K562 (cell line): Measurements from ENCODE around the gene LRRK2. TPM values are rescaled to one million over a fixed set of nuclear protein-coding genes. Genes with fewer than 3 reads are reported as not detected.

Experiments used
- ATAC-seq: fragments of 200-7000 bp; cut with Tn5 transposase; 3 replicates; pipeline ENCODE4 v1.9.1; 2020; ENCODE audit warnings: moderate library complexity
- BruUV-seq: library from RNA; stranded (reverse); fragments of 400-500 nt; replicated peaks from 2 replicates; lab custom pipeline; 2021; lab: Mats Ljungman, UMichigan
- CTCF ChIA-PET: fragments of 300-600 bp; formaldehyde crosslinking; extraction: SDS; loops from one replicate; lab custom pipeline; 2021; ENCODE audit warnings: low intra/inter-chr PET ratio; lab: Yijun Ruan, JAX
- POLR2A ChIA-PET: fragments of 300-600, 350-650 bp; sonication (Branson Sonifier 250); formaldehyde crosslinking; extraction: SDS; loops from one replicate; lab custom pipeline; 2021; ENCODE audit warnings: antibody characterized with exemption, inconsistent platforms; lab: Yijun Ruan, JAX
- DNase-seq, 4 experiments: peaks; one replicate each; pipeline versions ENCODE4 v3.0.0 to v3.0.0-alpha.2; 2011 to 2018; ENCODE audit warnings: low spot score in 3 of 4, mixed read lengths in 3 of 4; ENCODE audit errors: extremely low read depth in 1 of 4
- FAIRE-seq: peaks from 2 replicates; lab custom pipeline; 2011; peaks lifted over from hg19 to GRCh38; lab: Jason Lieb, UNC
- H2AFZ ChIP-seq: 2 replicates; pipeline ENCODE4 v1.6.0; 2011; ENCODE audit warnings: low read depth, low read length, control low read depth, inconsistent platforms
- H3K27ac ChIP-seq: fragments of 200-600 bp; 3 replicates; pipeline ENCODE4 v1.8.0; 2011; ENCODE audit warnings: low read depth, mild to moderate bottlenecking, control low read depth, inconsistent platforms, low read length, moderate library complexity, mixed read lengths; ENCODE audit errors: extremely low read depth
- H3K27me3 ChIP-seq, 2 experiments: fragments of 300-600 bp in 1 of 2; 2 replicates in 1 of 2; 3 replicates in 1 of 2; pipeline versions ENCODE4 v1.6.0 to v1.8.0; 2011; ENCODE audit warnings: inconsistent platforms in 2 of 2, low read length in 2 of 2, mild to moderate bottlenecking in 1 of 2, mixed read lengths in 1 of 2, moderate library complexity in 1 of 2; ENCODE audit not compliant: control insufficient read depth in 2 of 2, insufficient read depth in 2 of 2
- H3K36me3 ChIP-seq: fragments of 300-600 bp; 3 replicates; pipeline ENCODE4 v1.8.0; 2011; ENCODE audit warnings: mild to moderate bottlenecking, low read length, inconsistent platforms; ENCODE audit not compliant: control insufficient read depth, insufficient read depth
- H3K4me1 ChIP-seq, 2 experiments: fragments of 200-600 bp in 1 of 2; replicated peaks in 1 of 2; 2 replicates in 1 of 2; 3 replicates in 1 of 2; pipeline versions ENCODE4 v1.5.1 to v1.8.0; 2011; ENCODE audit warnings: inconsistent platforms in 2 of 2, low read length in 2 of 2, mild to moderate bottlenecking in 1 of 2, mixed read lengths in 1 of 2, moderate library complexity in 1 of 2; ENCODE audit not compliant: control insufficient read depth in 2 of 2, insufficient read depth in 2 of 2
- H3K4me2 ChIP-seq: 2 replicates; pipeline ENCODE4 v1.6.1; 2011; ENCODE audit warnings: low read length, control low read depth, inconsistent platforms, mixed read lengths; ENCODE audit not compliant: insufficient read depth
- H3K4me3 ChIP-seq: fragments of 200-600 bp; sonication (generic), shearing (Covaris generic); 2 replicates; pipeline ENCODE4 v1.5.1; 2016; ENCODE audit warnings: control low read depth, inconsistent platforms
- H3K79me2 ChIP-seq: fragments of 200-600 bp; 3 replicates; pipeline ENCODE4 v1.8.0; 2011; ENCODE audit warnings: low read length, inconsistent platforms; ENCODE audit not compliant: control insufficient read depth, insufficient read depth
- H3K9ac ChIP-seq, 2 experiments: 2 replicates each; pipeline versions ENCODE4 v1.6.0 to v1.6.1; 2011; ENCODE audit warnings: low read depth in 2 of 2, low read length in 2 of 2, control low read depth in 1 of 2, inconsistent platforms in 1 of 2, mild to moderate bottlenecking in 1 of 2, mixed read lengths in 1 of 2; ENCODE audit not compliant: insufficient read depth in 1 of 2
- H3K9me1 ChIP-seq: one replicate; pipeline ENCODE4 v1.6.0; 2011; ENCODE audit warnings: inconsistent platforms, mild to moderate bottlenecking, low read length, moderate library complexity; ENCODE audit not compliant: control insufficient read depth, insufficient read depth
- H3K9me3 ChIP-seq: replicated peaks from 2 replicates; pipeline ENCODE4 v1.5.1; 2011; ENCODE audit warnings: low read depth, low read length, inconsistent platforms; ENCODE audit not compliant: control insufficient read depth, insufficient read depth
- H4K20me1 ChIP-seq: replicated peaks from 2 replicates; pipeline ENCODE4 v1.6.1; 2011; ENCODE audit warnings: low read length, inconsistent platforms, mixed read lengths; ENCODE audit not compliant: control insufficient read depth, insufficient read depth
- ARID1B ChIP-seq: fragments of 450-650 bp; IDR thresholded peaks from 2 replicates; pipeline ENCODE4 v1.6.1; 2016; ENCODE audit warnings: antibody characterized with exemption, mild to moderate bottlenecking, inconsistent platforms
- CBFA2T2 ChIP-seq: fragments of 450-650 bp; conservative IDR thresholded peaks from 2 replicates; pipeline ENCODE4 v1.6.1; 2017; ENCODE audit warnings: mild to moderate bottlenecking
- CBFA2T3 ChIP-seq: fragments of 450-650 bp; IDR thresholded peaks from 2 replicates; pipeline ENCODE4 v1.6.1; 2017
- CBX1 ChIP-seq: sonication (generic); IDR thresholded peaks from 2 replicates; pipeline ENCODE4 v1.6.1; 2016; ENCODE audit warnings: antibody characterized with exemption, low read depth, mild to moderate bottlenecking
- CBX8 ChIP-seq: fragments of 200-600 bp; sonication (generic); IDR thresholded peaks from 2 replicates; pipeline ENCODE4 v1.6.1; 2012; ENCODE audit warnings: borderline replicate concordance, mixed run types, low read depth, mild to moderate bottlenecking, moderate library complexity, mixed read lengths, low read length, control low read depth, inconsistent platforms; ENCODE audit not compliant: poor library complexity, severe bottlenecking; ENCODE audit errors: extremely low read depth
- EGR1 ChIP-seq: fragments of 450-650 bp; conservative IDR thresholded peaks from 2 replicates; pipeline ENCODE4 v1.6.1; 2017; ENCODE audit warnings: mild to moderate bottlenecking
- FOXJ3 ChIP-seq: sonication (generic); formaldehyde crosslinking; IDR thresholded peaks from 2 replicates; pipeline ENCODE4 v1.4.0; 2020; ENCODE audit warnings: mild to moderate bottlenecking, missing genetic modification reagents
- MEIS2 ChIP-seq: fragments of 450-650 bp; IDR thresholded peaks from 2 replicates; pipeline ENCODE4 v1.6.1; 2014; ENCODE audit warnings: mild to moderate bottlenecking; ENCODE audit not compliant: partially characterized antibody
- MTF1 ChIP-seq: fragments of 250-450 bp; sonication (Bioruptor Pico); IDR thresholded peaks from 2 replicates; pipeline ENCODE4 v1.9.0; 2021; ENCODE audit warnings: moderate library complexity, mild to moderate bottlenecking, inconsistent platforms, borderline replicate concordance
- POLR2G ChIP-seq: fragments of 200-400 bp; formaldehyde crosslinking; IDR thresholded peaks from 2 replicates; pipeline ENCODE4 v1.6.1; 2017; ENCODE audit warnings: low read depth, mild to moderate bottlenecking, antibody characterized with exemption, low read length, moderate library complexity
- TBL1XR1 ChIP-seq, 2 experiments: IDR thresholded peaks; 2 replicates each; pipeline ENCODE4 v1.6.1; 2012; ENCODE audit warnings: improper control_type of control experiment in 2 of 2, low read length in 2 of 2, mild to moderate bottlenecking in 1 of 2
- TCF3 ChIP-seq: sonication (generic); formaldehyde crosslinking; IDR thresholded peaks from 2 replicates; pipeline ENCODE4 v1.4.0; 2020; ENCODE audit warnings: mild to moderate bottlenecking, missing genetic modification reagents
- ZBTB26 ChIP-seq: fragments of 450-650 bp; formaldehyde crosslinking; IDR thresholded peaks from 2 replicates; pipeline ENCODE4 v1.4.0; 2022; ENCODE audit warnings: missing genetic modification characterization
- ZNF143 ChIP-seq: sonication (generic); formaldehyde crosslinking; IDR thresholded peaks from 2 replicates; pipeline ENCODE4 v1.9.0; 2022; ENCODE audit warnings: mild to moderate bottlenecking, missing genetic modification reagents
- ZNF384 ChIP-seq: IDR thresholded peaks from 2 replicates; pipeline ENCODE4 v1.6.1; 2012; ENCODE audit warnings: low read depth, low read length, improper control_type of control experiment
- ZNF696 ChIP-seq: fragments of 250-450 bp; sonication (Bioruptor Pico); conservative IDR thresholded peaks from 2 replicates; pipeline ENCODE4 v1.4.0; 2020; ENCODE audit warnings: mild to moderate bottlenecking, moderate library complexity
- ZNF75A ChIP-seq: fragments of 450-650 bp; formaldehyde crosslinking; IDR thresholded peaks from 2 replicates; pipeline ENCODE4 v1.4.0; 2020; ENCODE audit warnings: mild to moderate bottlenecking
- WGBS: fragments of 100-300 bp; shearing (Covaris generic); methylation state at CpG from one replicate; pipeline ENCODE4 v1.1.6; 2016; ENCODE audit warnings: low coverage, mixed read lengths; ENCODE audit not compliant: insufficient coverage; ENCODE audit errors: missing lambda C conversion rate; 5-methylcytosine and 5-hydroxymethylcytosine counted together
- in situ Hi-C: fragments of 300-500 bp; cut with MboI; formaldehyde crosslinking; loops from 4 replicates; pipeline ENCODE4 v1.15.0; 2018; ENCODE audit warnings: inconsistent platforms, mixed read lengths
- intact Hi-C: fragments of 100-400 bp; cut with micrococcal nuclease; formaldehyde crosslinking; loops from 2 replicates; pipeline ENCODE4 v1.14.2; 2022
- polyA plus RNA-seq, 8 experiments: library from polyadenylated mRNA; depleted of rRNA in 4 of 8; stranded (reverse) in 5 of 8; unstranded in 3 of 8; fragments of >200 nt; fragmentation: Nextera tagmentation in 2 of 8; fragmentation: Illumina TruSeq in 1 of 8; extraction: Ambion mirVana in 2 of 8; extraction: Trizol in 1 of 8; gene quantifications; 2 replicates each; pipeline versions ENCODE4 v1.2.1 to v1.2.3, GENCODE V29; 2011 to 2014; ENCODE audit warnings: inconsistent platforms in 1 of 8, missing spikeins in 1 of 8
- total RNA-seq, 7 experiments: library from RNA; depleted of rRNA in 6 of 7; stranded (reverse); fragments of >200 nt in 6 of 7; fragmentation: Illumina TruSeq in 2 of 7; extraction: Trizol in 2 of 7; gene quantifications; 2 replicates each; pipeline versions ENCODE4 v1.2.1 to v1.2.3, GENCODE V29; 2011 to 2021; ENCODE audit warnings: low replicate concordance in 1 of 7

Gene LRRK2
- total and polyA plus RNA-seq, 9 of the 15 experiments (the other 6 are each of a cell fraction or from before 2014, with no cell fraction given), result 0.03 to 0.89 (median 0.31) TPM

- TF ChIP-seq ZNF75A (CRISPR knock-in tag), result no peak
- H3K27ac ChIP-seq, result no peak overlapping the region
- ATAC-seq (no peak), FAIRE-seq (no peak), DNase-seq (no peak)
- no peak overlapping the region for H3K9ac ChIP-seq
- 7% methylated on average over 1 of the region's 1 CpG for WGBS
- intact Hi-C loops (no loop called here), in situ Hi-C loops (no loop called here)
- H3K4me3 ChIP-seq, result no peak overlapping the region
- no peak overlapping the region for H3K4me2 ChIP-seq
- H3K27me3 ChIP-seq, result no peaks in the 10 kb centered on the region
- no TSS peak for BruUV-seq
- H3K79me2 ChIP-seq, result no peaks in the 10 kb centered on the region
- POLR2A ChIA-PET, result no interaction called here
- no peaks in the 10 kb centered on the region for H3K9me3 ChIP-seq
- no peaks in the 10 kb centered on the region for H3K36me3 ChIP-seq
- CTCF ChIA-PET, result no interaction called here
- no peak overlapping the region for H2AFZ ChIP-seq
- peaks cover 0 to 8% of the 10 kb centered on the region in 2 experiments; a peak in 1 of 5 replicates for H3K4me1 ChIP-seq
- no peaks in the 10 kb centered on the region for H4K20me1 ChIP-seq
- no peaks in the 10 kb centered on the region for H3K9me1 ChIP-seq
Measured at GRCh38 chr12:40225984-40226602, 1.3 kb downstream of the LRRK2 start.

GRCh38 chr12:40226705-40227104 is 1.9 kb downstream of the LRRK2 start:
- POLR2A ChIA-PET, result no interaction called here
- no TSS peak for BruUV-seq
- no peak overlapping the region for H3K27ac ChIP-seq
- peak; percentile 68 for ATAC-seq
- H2AFZ ChIP-seq, result no peak overlapping the region
- no peaks in the 10 kb centered on the region for H3K79me2 ChIP-seq
- H3K4me1 ChIP-seq, result peaks cover 0 to 8% of the 10 kb centered on the region in 2 experiments; a peak in 1 of 5 replicates
- in situ Hi-C loops (no loop called here), intact Hi-C loops (no loop called here)
- H3K27me3 ChIP-seq, result no peaks in the 10 kb centered on the region
- H3K36me3 ChIP-seq, result no peaks in the 10 kb centered on the region
- no peak overlapping the region for H3K4me3 ChIP-seq
- H3K9me1 ChIP-seq, result no peaks in the 10 kb centered on the region
- H3K9ac ChIP-seq, result no peak overlapping the region
- no peaks in the 10 kb centered on the region for H3K9me3 ChIP-seq
- no peak overlapping the region for H3K4me2 ChIP-seq
- peak; percentile 23 for FAIRE-seq
- H4K20me1 ChIP-seq, result no peaks in the 10 kb centered on the region
- 3% methylated on average over 4 of the region's 4 CpGs for WGBS
- peak in 2 of 4 experiments; percentile 7 to 42 for DNase-seq
- CTCF ChIA-PET, result no interaction called here
- peak; percentile 68 for TF ChIP-seq TCF3 (CRISPR knock-in tag)
- TF ChIP-seq ZNF384, result no peak
- TF ChIP-seq ZNF143, result no peak
- peak; percentile 30; the same call in 1 of the 2 replicates for TF ChIP-seq CBFA2T2
- no peak for TF ChIP-seq POLR2G
- TF ChIP-seq CBFA2T3, result peak; percentile 57
- TF ChIP-seq MEIS2, result no peak
- peak; percentile 34 for TF ChIP-seq ARID1B
- no peak for TF ChIP-seq MTF1 (CRISPR knock-in tag)
- TF ChIP-seq CBX1, result no peak
- TF ChIP-seq EGR1, result 0 out of 2 replicates have a peak, but pooled peaks have one; percentile 30
- TF ChIP-seq CBX8, result no peak
- TF ChIP-seq ZNF696 (CRISPR knock-in tag), result no peak
- TF ChIP-seq TBL1XR1 (IDR thresholded peaks at IDR 0.05; ENCODE audit: low read length in 2 of 2), result no peak
- no peak for TF ChIP-seq FOXJ3 (CRISPR knock-in tag)
- no peak for TF ChIP-seq ZBTB26 (CRISPR knock-in tag)
